ENCODE measurements around the gene PPP1R3C.

- TF ChIP-seq CTCF (conservative IDR thresholded peaks at IDR 0.05; ENCODE audit: low read depth, low read length) (no peak), EZH2 (IDR thresholded peaks at IDR 0.05; ENCODE audit: borderline replicate concordance, low read depth, low read length, poor library complexity, severe bottlenecking) (no peak)
Measured at GRCh38 chr10:91652364-91652763, 19.5 kb upstream of the PPP1R3C start.

Measured in A673 (cell line).